Measurements from ENCODE around the gene PLCB1.

The PLCB1 gene

GRCh38 chr20:8573686-8574085 is 441.6 kb downstream of the PLCB1 start:
- H3K9me3 Mint-ChIP-seq = no peaks in the 10 kb centered on the region
- no peak overlapping the region for H3K27ac Mint-ChIP-seq
- TF ChIP-seq CTCF (IDR thresholded peaks at IDR 0.05) = no peak
- H3K4me1 Mint-ChIP-seq = no peaks in the 10 kb centered on the region
- H3K36me3 Mint-ChIP-seq (ENCODE audit: low read depth) = no peaks in the 10 kb centered on the region
- no peak overlapping the region for H3K4me3 Mint-ChIP-seq
- no peaks in the 10 kb centered on the region for H3K27me3 Mint-ChIP-seq (ENCODE audit: low read depth, poor library complexity)
- DNase-seq = no peak

- Mint-ChIP-seq H3K36me3 (ENCODE audit: low read depth) (no peaks in the 10 kb centered on the region), H3K4me3 (no peak overlapping the region), H3K9me3 (no peaks in the 10 kb centered on the region), H3K4me1 (no peaks in the 10 kb centered on the region), H3K27ac (no peak overlapping the region), H3K27me3 (ENCODE audit: low read depth, poor library complexity) (no peaks in the 10 kb centered on the region)
- TF ChIP-seq CTCF (IDR thresholded peaks at IDR 0.05) = no peak
- DNase-seq = no peak
Observed at GRCh38 chr20:8575114-8575513, 443.0 kb downstream of the PLCB1 start.

GRCh38 chr20:8578161-8578865 is 446.2 kb downstream of the PLCB1 start:
- Mint-ChIP-seq H3K9me3 (no peaks in the 10 kb centered on the region), H3K4me1 (peaks cover 5% of the 10 kb centered on the region), H3K27me3 (ENCODE audit: low read depth, poor library complexity) (peaks cover 6% of the 10 kb centered on the region), H3K4me3 (no peak overlapping the region), H3K36me3 (ENCODE audit: low read depth) (no peaks in the 10 kb centered on the region), H3K27ac (no peak overlapping the region)
- DNase-seq = no peak
- no peak for TF ChIP-seq CTCF (IDR thresholded peaks at IDR 0.05)

- peaks cover 5% of the 10 kb centered on the region for H3K4me1 Mint-ChIP-seq
- H3K36me3 Mint-ChIP-seq (ENCODE audit: low read depth) = no peaks in the 10 kb centered on the region
- peaks cover 6% of the 10 kb centered on the region for H3K27me3 Mint-ChIP-seq (ENCODE audit: low read depth, poor library complexity)
- no peak overlapping the region for H3K27ac Mint-ChIP-seq
- no peak for TF ChIP-seq CTCF (IDR thresholded peaks at IDR 0.05)
- DNase-seq = no peak
- no peak overlapping the region for H3K4me3 Mint-ChIP-seq
- no peaks in the 10 kb centered on the region for H3K9me3 Mint-ChIP-seq
Observed at GRCh38 chr20:8579035-8579434, 447.0 kb downstream of the PLCB1 start.

GRCh38 chr20:8581446-8582183 is 449.5 kb downstream of the PLCB1 start:
- H3K27me3 Mint-ChIP-seq (ENCODE audit: low read depth, poor library complexity) = peaks cover 6% of the 10 kb centered on the region
- DNase-seq = no peak
- no peak for TF ChIP-seq CTCF (IDR thresholded peaks at IDR 0.05)
- no peak overlapping the region for H3K27ac Mint-ChIP-seq
- H3K4me1 Mint-ChIP-seq = peaks cover 5% of the 10 kb centered on the region
- H3K9me3 Mint-ChIP-seq = no peaks in the 10 kb centered on the region
- H3K36me3 Mint-ChIP-seq (ENCODE audit: low read depth) = no peaks in the 10 kb centered on the region
- no peak overlapping the region for H3K4me3 Mint-ChIP-seq
